Measurements from ENCODE around the gene EIF4G1.
A peak's percentile ranks its signal among the peaks of the same experiment; 100 is the strongest.
"Not testable (repeated sequence)": the region's sequence is repeated elsewhere in the genome, so short reads cannot be mapped to it uniquely, and the experiment has no call there.

EIF4G1 gene, protein sequence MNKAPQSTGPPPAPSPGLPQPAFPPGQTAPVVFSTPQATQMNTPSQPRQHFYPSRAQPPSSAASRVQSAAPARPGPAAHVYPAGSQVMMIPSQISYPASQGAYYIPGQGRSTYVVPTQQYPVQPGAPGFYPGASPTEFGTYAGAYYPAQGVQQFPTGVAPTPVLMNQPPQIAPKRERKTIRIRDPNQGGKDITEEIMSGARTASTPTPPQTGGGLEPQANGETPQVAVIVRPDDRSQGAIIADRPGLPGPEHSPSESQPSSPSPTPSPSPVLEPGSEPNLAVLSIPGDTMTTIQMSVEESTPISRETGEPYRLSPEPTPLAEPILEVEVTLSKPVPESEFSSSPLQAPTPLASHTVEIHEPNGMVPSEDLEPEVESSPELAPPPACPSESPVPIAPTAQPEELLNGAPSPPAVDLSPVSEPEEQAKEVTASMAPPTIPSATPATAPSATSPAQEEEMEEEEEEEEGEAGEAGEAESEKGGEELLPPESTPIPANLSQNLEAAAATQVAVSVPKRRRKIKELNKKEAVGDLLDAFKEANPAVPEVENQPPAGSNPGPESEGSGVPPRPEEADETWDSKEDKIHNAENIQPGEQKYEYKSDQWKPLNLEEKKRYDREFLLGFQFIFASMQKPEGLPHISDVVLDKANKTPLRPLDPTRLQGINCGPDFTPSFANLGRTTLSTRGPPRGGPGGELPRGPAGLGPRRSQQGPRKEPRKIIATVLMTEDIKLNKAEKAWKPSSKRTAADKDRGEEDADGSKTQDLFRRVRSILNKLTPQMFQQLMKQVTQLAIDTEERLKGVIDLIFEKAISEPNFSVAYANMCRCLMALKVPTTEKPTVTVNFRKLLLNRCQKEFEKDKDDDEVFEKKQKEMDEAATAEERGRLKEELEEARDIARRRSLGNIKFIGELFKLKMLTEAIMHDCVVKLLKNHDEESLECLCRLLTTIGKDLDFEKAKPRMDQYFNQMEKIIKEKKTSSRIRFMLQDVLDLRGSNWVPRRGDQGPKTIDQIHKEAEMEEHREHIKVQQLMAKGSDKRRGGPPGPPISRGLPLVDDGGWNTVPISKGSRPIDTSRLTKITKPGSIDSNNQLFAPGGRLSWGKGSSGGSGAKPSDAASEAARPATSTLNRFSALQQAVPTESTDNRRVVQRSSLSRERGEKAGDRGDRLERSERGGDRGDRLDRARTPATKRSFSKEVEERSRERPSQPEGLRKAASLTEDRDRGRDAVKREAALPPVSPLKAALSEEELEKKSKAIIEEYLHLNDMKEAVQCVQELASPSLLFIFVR (N-terminal part only)

DNA sequence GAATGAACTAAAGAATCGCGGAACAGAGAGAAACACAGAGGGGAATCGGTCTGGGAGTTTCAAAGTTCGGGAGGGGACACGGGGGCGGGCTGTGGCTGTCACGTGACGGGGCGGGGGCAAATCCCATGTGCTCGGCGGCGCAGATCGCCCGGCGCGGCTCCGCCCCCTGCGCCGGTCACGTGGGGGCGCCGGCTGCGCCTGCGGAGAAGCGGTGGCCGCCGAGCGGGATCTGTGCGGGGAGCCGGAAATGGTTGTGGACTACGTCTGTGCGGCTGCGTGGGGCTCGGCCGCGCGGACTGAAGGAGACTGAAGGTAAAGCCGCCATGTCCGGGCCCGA, at the start of gene EIF4G1:
Gene EIF4G1 (plus strand): TSS at position 244 of the 337 bp plus-strand sequence. CDS start 1,191 bp downstream, outside the sequence.
- DNase-seq: peak; percentile 94

DNA sequence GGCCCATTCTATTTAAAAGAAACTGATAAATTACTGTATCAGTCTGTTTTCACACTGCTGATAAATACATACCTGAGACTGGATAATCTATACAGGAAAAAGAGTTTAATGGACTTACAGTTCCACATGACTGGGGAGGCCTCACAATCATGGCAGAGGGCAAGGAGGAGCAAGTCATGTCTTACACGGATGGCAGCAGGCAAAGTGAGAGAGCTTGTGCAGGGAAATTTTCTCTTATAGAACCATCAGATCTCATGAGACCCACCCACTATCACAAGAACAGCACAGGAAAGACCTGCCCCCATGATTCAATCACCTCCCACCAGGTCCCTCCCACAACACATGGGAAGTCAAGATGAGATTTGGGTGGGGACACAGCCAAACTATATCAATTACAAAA, 47.2 kb upstream of the EIF4G1 start:
- DNase-seq: not testable (repeated sequence)

DNA sequence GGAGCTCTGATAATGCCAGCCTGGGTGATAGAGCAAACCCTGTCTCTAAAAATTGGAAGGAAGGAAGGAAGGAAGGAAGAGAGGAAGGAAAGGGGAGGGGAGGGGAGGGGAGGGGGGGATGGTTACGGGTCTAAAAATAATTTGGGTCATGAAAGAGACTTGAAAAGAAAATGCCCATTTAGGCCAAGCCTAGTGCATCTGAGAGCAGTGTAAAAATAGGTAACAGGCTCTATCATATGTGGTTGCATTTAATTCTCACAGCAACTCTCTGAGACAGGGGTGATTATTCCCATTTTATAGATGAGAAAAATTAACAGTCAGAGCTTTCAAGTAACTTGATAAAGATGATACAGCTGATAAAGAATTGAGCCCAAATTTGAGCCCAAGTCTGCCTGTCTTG, 42.1 kb upstream of the EIF4G1 start:
- DNase-seq: no peak

DNA sequence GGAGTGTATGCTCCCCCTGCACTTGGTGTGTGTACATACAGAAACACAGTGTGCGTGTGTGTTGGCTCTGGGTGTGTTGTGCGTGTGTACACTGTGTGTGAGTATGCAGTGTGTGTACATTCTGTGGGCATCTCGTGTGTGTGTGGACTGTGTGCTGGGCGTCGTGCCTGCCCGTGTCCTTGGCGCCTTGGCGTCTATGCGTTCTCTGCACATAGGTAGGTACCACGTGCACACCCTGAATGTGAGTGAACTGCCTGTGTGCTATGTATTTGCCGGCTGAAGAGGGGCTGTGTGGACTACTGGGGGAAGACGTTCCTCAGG, 39.1 kb upstream of the EIF4G1 start:
- DNase-seq: no peak

DNA sequence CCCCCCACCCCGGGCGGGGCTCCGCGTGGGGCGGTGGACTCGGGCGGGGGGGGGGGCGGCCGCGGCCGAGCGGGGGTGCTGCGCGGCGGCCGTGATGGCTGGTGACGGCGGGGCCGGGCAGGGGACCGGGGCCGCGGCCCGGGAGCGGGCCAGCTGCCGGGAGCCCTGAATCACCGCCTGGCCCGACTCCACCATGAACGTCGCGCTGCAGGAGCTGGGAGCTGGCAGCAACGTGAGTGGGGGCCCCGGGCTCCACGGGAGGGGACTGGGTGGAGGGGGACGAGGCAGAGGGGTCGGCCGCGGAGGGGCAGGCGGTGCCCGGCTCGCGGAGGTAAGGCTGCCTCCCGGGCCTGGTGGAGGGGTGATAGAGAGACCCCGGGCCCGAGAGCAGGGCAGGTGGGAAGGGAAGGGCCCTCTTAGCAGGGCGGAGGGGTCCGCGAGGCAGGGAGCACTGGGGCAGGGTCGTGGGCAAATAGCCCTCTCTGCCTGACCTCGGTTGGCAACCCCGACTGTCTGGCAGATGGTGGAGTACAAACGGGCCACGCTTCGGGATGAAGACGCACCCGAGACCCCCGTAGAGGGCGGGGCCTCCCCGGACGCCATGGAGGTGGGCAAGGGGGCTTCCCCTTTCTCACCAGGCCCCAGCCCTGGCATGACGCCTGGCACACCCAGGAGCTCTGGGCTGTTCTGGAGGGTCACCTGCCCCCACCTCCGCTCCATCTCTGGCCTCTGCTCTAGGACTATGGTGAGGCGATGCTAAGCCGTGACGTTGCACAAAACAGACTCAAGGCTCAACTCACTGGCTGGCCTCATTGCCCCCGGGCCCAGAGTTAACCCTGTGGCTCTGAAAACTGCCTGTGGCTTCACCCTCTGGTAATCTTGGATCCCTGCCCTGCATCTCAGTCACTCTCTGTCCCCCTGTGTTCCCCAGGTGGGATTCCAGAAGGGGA, 38.2 kb upstream of the EIF4G1 start, which contains the start of gene ECE2:
Gene ECE2 (plus strand): TSS at position 62 of the 950 bp plus-strand sequence. CDS start 132 bp downstream, at position 194.
- no peak for DNase-seq

DNA sequence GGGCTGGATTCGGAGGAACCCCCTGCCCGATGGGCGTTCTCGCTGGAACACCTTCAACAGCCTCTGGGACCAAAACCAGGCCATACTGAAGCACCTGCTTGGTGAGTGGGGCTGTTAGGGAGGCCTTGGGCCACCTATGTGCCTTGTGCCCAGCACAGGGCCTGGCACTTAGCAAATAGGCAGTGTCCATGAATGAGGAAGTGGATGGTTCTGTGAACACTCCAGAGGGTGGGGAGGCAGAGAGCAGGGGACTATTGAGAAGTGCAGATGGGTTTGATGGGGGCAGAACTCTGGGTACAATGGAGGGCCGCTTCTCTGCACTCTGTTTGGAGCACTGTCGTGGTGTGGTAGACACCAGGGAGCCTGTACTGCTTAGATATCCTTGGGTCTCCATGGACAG, 37.0 kb upstream of the EIF4G1 start:
- DNase-seq: no peak

DNA sequence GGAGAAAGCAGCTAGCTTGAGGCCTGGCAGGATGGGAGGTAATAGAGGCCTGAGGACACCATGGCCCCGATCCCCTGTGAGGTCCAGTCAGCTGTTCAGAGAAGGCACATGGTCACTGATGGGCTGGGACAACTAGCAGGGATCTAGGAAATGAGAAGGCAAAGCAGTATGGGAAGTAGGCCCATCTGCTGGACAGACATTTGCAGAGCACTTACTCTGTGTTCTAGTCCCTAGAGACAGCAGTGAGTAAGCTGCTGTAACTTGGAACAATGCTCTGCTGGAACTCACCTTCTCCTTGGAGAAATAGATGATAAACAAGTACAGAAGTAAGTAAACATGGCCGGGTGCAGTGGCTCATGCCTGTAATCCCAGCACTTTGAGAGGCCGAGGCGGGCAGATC, 31.5 kb upstream of the EIF4G1 start:
- no peak for DNase-seq

DNA sequence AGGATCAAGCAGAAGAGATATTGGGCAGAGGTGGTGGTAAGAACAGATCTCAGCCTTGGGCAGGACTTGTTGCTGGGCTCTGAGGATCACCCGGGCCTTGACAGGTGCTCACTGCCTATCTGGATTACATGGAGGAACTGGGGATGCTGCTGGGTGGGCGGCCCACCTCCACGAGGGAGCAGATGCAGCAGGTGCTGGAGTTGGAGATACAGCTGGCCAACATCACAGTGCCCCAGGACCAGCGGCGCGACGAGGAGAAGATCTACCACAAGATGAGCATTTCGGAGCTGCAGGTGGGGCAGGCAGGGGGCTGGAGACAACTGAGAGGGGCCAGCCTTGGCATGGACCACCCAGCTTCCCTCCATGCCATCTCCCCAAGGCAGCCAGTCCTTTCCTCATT, 30.7 kb upstream of the EIF4G1 start:
- no peak for DNase-seq

DNA sequence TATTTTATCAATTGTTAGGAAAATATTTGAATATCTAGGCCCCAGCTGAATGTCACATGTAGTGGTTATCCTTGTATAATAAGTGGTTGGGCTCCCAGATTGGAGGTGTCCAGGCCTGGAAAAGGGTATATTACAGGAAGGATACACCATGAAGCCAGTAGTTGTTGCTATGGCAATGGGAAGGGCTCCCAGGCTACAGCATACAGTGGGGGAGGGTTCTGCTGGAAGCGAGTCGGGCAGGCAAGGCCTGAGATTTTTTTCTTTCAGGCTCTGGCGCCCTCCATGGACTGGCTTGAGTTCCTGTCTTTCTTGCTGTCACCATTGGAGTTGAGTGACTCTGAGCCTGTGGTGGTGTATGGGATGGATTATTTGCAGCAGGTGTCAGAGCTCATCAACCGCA, 29.7 kb upstream of the EIF4G1 start:
- peak; percentile 36 for DNase-seq

DNA sequence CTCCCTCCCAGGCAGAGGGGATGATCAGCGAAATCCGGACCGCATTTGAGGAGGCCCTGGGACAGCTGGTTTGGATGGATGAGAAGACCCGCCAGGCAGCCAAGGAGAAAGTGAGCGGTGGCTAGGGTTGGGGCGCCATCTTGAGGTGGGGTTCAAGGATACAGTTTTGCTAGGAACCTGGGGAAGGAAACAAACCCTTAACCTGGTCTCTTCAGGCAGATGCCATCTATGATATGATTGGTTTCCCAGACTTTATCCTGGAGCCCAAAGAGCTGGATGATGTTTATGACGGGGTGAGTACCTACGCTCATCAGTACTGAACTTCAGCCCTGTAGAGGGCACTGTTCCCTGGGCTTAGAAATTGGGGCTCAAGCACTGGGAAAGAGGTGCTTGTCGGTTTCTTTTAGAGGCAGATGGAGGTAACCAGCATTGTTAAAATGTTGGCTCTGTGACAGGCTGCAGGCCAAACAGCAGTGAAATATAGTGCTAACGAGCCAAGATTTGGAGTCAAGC, 24.9 kb upstream of the EIF4G1 start:
- DNase-seq: peak; percentile 60

DNA sequence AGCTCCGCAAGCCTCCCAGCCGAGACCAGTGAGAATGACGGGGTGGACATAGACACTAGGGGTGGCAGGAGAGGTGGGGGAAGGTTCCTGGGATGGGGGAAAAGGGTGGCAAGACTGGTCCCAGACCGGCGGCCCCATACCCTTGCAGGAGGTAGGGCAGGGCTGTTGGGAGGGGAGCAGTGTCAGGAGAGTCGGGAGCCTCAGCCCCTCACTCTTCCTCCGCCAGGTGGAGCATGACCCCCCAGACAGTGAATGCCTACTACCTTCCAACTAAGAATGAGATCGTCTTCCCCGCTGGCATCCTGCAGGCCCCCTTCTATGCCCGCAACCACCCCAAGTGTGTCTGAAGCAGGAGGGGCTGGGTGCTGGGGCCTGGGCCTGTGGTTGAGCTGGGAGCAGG, 24.1 kb upstream of the EIF4G1 start:
- no peak for DNase-seq

DNA sequence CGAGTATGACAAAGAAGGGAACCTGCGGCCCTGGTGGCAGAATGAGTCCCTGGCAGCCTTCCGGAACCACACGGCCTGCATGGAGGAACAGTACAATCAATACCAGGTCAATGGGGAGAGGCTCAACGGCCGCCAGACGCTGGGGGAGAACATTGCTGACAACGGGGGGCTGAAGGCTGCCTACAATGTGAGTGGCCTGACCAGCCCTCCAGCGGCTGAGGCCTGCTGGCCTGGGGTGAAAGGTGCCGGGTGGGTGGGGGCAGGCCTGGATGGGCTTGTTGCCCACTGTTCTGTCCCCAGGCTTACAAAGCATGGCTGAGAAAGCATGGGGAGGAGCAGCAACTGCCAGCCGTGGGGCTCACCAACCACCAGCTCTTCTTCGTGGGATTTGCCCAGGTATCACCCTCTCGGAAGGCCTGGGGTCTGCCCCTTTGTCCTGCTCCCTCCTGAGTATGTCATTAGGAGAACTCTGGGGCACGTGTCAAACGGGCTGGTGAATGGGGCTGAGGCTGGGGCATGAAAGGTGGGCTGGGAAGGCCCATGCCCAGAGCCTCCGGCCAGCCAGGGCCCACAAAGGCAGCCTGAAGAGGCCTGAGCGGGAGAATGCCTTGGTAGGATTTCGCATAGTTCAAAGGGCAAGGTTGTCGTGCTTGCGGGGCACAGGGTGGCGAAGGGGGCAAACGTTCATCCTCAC, 23.2 kb upstream of the EIF4G1 start:
- no peak for DNase-seq

DNA sequence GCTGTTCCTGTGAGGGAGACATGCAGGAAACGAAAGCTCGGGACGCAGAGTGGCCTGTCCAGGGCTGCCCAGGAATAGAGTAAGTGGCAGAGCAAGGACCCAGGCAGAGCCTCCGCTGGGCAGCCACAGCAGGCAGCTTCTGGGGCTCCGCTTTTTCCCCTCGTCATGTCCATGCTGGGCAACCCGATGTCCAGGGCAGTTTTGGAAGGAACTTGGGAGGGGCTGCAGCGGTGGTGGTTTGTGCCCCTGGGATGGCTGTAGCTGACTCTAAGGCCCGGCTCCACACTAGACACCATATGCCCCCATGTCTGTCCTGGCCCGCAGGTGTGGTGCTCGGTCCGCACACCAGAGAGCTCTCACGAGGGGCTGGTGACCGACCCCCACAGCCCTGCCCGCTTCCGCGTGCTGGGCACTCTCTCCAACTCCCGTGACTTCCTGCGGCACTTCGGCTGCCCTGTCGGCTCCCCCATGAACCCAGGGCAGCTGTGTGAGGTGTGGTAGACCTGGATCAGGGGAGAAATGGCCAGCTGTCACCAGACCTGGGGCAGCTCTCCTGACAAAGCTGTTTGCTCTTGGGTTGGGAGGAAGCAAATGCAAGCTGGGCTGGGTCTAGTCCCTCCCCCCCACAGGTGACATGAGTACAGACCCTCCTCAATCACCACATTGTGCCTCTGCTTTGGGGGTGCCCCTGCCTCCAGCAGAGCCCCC, 22.5 kb upstream of the EIF4G1 start:
- DNase-seq: no peak

DNA sequence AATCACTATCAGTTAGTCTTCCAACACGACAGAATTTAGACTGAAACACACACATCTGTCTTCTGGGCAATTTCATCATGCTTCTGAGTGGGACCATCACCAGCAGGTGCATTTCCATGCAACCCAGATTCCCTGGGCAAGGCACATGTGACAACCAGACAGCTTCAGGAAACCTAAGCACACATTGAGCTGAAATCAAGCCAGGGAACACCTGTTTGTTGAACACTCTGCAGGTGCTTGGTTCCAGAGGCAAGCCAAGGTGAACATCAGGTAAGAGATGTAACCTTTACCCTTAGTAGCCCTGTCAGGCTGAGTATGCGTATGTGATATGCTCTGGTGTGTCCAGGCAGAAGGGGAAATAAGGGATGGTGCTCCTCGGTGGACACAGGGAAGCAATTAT, 18.6 kb upstream of the EIF4G1 start:
- no peak for DNase-seq

DNA sequence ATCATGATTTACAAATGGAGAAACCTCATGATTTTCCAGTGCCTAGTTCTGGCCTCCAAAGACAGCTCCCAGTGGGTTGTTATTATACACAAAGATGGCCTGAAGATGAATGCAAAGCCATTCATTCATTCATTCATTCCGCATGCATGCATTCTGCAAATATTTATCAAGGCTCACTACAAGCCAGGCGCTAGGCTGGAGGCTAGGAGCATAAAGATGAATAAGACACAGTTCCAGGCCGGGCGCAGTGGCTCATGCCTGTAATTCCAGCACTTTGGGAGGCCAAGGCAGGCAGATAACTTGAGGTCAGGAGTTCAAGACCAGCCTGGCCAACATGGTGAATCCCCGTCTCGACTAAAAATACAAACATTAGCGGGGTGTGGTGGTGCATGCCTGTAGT, 17.8 kb upstream of the EIF4G1 start:
- DNase-seq: no peak

DNA sequence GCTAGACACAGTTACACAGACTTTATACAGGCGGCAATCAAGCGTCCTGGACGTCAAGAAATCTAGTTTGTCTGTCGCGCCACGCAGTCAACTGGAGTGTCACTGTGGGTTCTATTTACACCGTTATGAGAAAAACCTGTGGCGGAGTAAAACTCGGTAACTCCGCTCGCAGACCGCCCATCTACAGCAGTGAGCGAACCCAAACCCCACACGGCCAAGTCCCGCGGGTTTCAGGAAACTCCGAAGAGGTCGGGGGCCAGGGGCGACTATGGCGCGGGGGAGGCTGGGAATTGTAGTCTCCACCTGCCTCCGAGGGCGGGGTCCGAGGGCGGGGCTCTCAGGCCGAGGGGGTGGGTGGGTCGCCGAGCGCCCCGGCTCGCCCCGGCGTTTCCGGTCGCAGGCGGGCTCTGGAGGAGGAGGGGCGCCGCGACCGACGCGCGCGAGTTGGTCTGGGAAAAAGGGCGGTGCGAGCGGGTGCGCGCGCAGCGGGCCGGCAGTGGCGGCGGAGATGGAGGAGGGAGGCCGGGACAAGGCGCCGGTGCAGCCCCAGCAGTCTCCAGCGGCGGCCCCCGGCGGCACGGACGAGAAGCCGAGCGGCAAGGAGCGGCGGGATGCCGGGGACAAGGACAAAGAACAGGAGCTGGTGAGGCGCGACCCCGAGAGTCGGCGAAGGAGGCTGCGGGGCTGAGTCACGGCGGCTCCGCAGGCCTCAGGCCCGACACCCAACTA, 15.5 kb upstream of the EIF4G1 start, which contains the start of gene PSMD2:
Gene PSMD2 (plus strand): TSS at position 483 of the 729 bp plus-strand sequence. CDS start 26 bp downstream, at position 509.
- DNase-seq: peak; percentile 98

DNA sequence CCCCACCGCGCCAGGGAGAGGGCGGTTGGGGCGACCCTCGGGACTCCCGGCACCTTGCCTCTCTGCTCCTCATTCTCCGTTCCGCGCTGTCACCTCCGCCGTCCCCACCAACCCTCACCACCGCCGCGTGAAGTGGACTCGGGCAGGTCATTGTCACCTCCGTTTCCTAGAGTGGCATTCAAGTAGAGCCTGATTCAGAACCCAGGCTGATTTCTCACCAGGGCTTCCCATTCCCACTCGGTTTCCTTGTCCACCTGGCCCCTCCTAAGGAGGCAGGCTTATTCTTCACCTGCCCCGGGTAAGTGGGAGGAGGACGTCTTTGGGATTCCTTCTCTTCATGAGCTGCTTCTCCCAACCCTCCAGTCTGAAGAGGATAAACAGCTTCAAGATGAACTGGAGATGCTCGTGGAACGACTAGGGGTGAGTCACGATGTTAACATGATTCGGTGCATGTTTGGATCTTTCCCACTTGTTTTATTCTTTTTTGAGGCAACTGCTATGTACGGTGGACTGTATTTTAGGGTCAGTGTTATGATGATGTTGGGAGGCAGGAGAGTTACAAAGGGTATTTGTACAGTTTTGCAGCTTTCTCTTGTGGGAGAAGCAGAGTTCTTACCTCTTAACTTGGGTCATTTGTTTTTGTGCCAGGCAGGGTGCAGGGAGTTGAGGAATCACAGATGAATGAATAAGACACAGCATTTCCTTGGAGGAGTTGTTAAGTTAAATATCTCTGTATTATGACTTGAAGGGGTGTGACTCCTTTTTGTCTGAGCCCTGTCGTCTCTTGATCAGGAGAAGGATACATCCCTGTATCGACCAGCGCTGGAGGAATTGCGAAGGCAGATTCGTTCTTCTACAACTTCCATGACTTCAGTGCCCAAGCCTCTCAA, 14.7 kb upstream of the EIF4G1 start:
- no peak for DNase-seq

DNA sequence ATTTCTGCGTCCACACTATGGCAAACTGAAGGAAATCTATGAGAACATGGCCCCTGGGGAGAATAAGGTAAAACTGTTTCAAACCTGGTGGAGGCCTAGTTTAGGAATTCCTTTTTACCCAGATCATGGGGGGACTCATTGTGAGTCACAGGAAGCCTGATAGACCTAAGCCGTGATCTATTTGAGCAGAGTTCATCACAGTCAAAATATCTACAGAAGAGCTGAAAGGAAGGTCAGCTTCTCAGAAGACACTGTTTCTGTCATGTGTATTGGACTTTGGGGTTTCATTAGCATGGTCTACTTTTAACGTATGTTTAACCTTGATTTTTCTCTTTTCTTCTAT, 14.1 kb upstream of the EIF4G1 start:
- no peak for DNase-seq

DNA sequence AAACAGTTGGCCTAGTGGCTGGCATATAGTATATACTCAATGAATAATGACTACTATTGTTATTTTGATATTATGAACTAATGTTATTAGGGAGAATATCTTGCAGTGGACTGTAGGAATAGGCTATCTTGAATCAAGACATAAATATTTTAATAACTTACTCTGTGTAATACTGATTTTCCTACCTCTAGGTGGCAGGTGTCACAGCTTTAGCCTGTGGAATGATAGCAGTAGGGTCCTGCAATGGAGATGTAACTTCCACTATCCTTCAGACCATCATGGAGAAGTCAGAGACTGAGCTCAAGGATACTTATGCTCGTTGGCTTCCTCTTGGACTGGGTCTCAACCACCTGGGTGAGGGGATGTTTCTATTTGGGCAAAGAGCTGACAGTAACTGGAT, 8.8 kb upstream of the EIF4G1 start:
- DNase-seq: no peak
